Measurements from ENCODE around the gene DNASE1L3. TPM values are rescaled to one million over a fixed set of nuclear protein-coding genes. Genes with fewer than 3 reads are reported as not detected.

DNASE1L3 gene
- total and polyA plus RNA-seq, 2 of the 4 experiments (the other 2 are of a cell fraction) = not detected

GRCh38 chr3:58249358-58250092 is 38.8 kb upstream of the DNASE1L3 start:
- H4K8ac ChIP-seq (ENCODE audit: low read depth in 2 of 2, low read length in 2 of 2) = no peak overlapping the region; a peak in 1 of 4 replicates
- ATAC-seq (ENCODE audit: low read depth) = peak; percentile 69
- H3K4me2 ChIP-seq (ENCODE audit: low read depth, low read length) = peak overlapping the region; percentile 61
- H3K27me3 ChIP-seq (ENCODE audit: control insufficient read depth, insufficient read depth, low read length) = no peaks in the 10 kb centered on the region
- no peak overlapping the region for H3K18ac ChIP-seq (ENCODE audit: low read depth, low read length)
- peak overlapping the region; percentile 51 for H2AK9ac ChIP-seq (replicated peaks; ENCODE audit: low read depth, low read length, poor library complexity)
- peaks cover 6% of the 10 kb centered on the region for H4K20me1 ChIP-seq (ENCODE audit: insufficient read depth, low read length)
- WGBS, 2 experiments (ENCODE audit: extremely low coverage in 2 of 2, insufficient read length in 1 of 2) = 40% methylated on average over 1 of the region's 7 CpGs; no CpG with 5 or more reads in 1 of the 2 experiments
- in situ Hi-C loops (cut with MboI; ENCODE audit: low sequenced_read_pairs) (no loop called here), dilution Hi-C loops (cut with HindIII; ENCODE audit: low sequenced_read_pairs, unreplicated experiment) (no loop called here), intact Hi-C loops (cut with micrococcal nuclease) (no loop called here)
- H3K14ac ChIP-seq (replicated peaks; ENCODE audit: low read depth, low read length) = no peak overlapping the region
- H3K23ac ChIP-seq (ENCODE audit: low read depth, low read length) = no peak overlapping the region
- no peak overlapping the region for H3K27ac ChIP-seq (ENCODE audit: insufficient read depth, low read length)
- H3K4me3 ChIP-seq (ENCODE audit: insufficient read depth, low read depth, low read length) = no peak overlapping the region
- H2BK120ac ChIP-seq (ENCODE audit: low read depth, low read length) = no peak overlapping the region
- H3K4me1 ChIP-seq (ENCODE audit: control insufficient read depth, insufficient read depth, low read length) = peaks cover 4% of the 10 kb centered on the region
- H4K5ac ChIP-seq (ENCODE audit: low read depth, low read length) = no peak overlapping the region
- H3K9me3 ChIP-seq (ENCODE audit: control insufficient read depth, insufficient read depth, low read length) = no peaks in the 10 kb centered on the region
- H4K91ac ChIP-seq (ENCODE audit: insufficient read depth, low read depth, low read length) = no peak overlapping the region
- no TSS peak for BruUV-seq (replicated peaks)
- no peak overlapping the region for H3K4ac ChIP-seq (ENCODE audit: low read depth, low read length)
- ChIA-PET POLR2A (ENCODE audit: unreplicated experiment) (no interaction called here), CTCF (interaction anchor here (1.7 kb wide), 1 partner anchor 9 kb away, joined by 5 read pairs; no protein-coding TSS in a partner anchor)
- H3K79me1 ChIP-seq (ENCODE audit: low read depth in 1 of 2, low read length in 2 of 2) = peaks cover 11 to 12% of the 10 kb centered on the region in 2 experiments; a peak in 2 of 4 replicates
- DNase-seq = no peak
- no peak overlapping the region for H2BK5ac ChIP-seq (ENCODE audit: low read depth, low read length, poor library complexity, severe bottlenecking)
- peak overlapping the region; percentile 53 for H2AFZ ChIP-seq (replicated peaks; ENCODE audit: low read length, poor library complexity)
- H3K9me1 ChIP-seq (ENCODE audit: insufficient read depth, low read length) = 0 out of 2 replicates have a peak, but pooled peaks cover 4% of the 10 kb centered on the region
- peaks cover 1% of the 10 kb centered on the region; the same call in 1 of the 2 replicates for H3K36me3 ChIP-seq (ENCODE audit: control insufficient read depth, insufficient read depth, low read length)
- no peak overlapping the region for H3K56ac ChIP-seq (ENCODE audit: extremely low read depth, insufficient read depth, low read length)
- H2BK15ac ChIP-seq (ENCODE audit: low read depth, low read length) = no peak overlapping the region
- no peak overlapping the region for H2BK20ac ChIP-seq (ENCODE audit: low read depth, low read length)
- TF ChIP-seq MAFK (IDR thresholded peaks at IDR 0.05; ENCODE audit: low read depth, low read length) (no peak), MAZ (IDR thresholded peaks at IDR 0.05; ENCODE audit: borderline replicate concordance, low read depth, low read length) (no peak)
- TF ChIP-seq, protein P1, sequence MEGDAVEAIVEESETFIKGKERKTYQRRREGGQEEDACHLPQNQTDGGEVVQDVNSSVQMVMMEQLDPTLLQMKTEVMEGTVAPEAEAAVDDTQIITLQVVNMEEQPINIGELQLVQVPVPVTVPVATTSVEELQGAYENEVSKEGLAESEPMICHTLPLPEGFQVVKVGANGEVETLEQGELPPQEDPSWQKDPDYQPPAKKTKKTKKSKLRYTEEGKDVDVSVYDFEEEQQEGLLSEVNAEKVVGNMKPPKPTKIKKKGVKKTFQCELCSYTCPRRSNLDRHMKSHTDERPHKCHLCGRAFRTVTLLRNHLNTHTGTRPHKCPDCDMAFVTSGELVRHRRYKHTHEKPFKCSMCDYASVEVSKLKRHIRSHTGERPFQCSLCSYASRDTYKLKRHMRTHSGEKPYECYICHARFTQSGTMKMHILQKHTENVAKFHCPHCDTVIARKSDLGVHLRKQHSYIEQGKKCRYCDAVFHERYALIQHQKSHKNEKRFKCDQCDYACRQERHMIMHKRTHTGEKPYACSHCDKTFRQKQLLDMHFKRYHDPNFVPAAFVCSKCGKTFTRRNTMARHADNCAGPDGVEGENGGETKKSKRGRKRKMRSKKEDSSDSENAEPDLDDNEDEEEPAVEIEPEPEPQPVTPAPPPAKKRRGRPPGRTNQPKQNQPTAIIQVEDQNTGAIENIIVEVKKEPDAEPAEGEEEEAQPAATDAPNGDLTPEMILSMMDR (conservative IDR thresholded peaks at IDR 0.05; ENCODE audit: low read depth, low read length) = peak; percentile 21; the same call in 1 of the 2 replicates
- H3K9ac ChIP-seq (ENCODE audit: low read depth, low read length) = no peak overlapping the region
- H2AK5ac ChIP-seq (ENCODE audit: low read depth, low read length) = 0 out of 2 replicates have a peak overlapping the region, but pooled peaks have one; percentile 3

Measured in IMR-90 (cell line).